Measurements from ENCODE around the gene NAT16.
"Not testable (repeated sequence)": the region's sequence is repeated elsewhere in the genome, so short reads cannot be mapped to it uniquely, and the experiment has no call there.

NAT16 gene

DNA sequence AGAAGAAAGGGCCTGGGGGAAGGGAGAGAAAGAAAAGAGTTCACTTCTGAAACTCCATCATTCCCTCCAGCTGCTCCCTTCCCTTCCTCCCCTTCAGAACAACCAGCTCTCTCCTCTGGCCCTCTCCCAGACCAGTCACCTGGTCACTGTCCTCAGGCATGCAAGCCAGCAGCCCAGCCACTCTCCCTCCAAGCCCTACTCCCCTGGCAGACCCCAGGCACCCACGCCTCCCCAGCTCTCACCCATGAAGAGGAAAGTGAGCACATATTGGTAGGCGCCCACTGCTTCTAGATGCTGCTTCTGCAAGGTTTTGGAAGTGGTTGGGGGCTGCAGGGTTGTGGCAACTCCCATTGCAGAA lies 20.4 kb upstream of the NAT16 start:
- Mint-ChIP-seq H3K4me3 (peak overlapping the region in 1 of 3 experiments; percentile 50), H3K36me3 (ENCODE audit: low read depth) (no peaks in the 10 kb centered on the region), H3K4me1 (no peaks in the 10 kb centered on the region), H3K27me3 (ENCODE audit: low read depth) (peaks cover 52% of the 10 kb centered on the region), H3K27ac (no peak overlapping the region), H3K9me3 (no peaks in the 10 kb centered on the region)
- TF ChIP-seq, protein P1, sequence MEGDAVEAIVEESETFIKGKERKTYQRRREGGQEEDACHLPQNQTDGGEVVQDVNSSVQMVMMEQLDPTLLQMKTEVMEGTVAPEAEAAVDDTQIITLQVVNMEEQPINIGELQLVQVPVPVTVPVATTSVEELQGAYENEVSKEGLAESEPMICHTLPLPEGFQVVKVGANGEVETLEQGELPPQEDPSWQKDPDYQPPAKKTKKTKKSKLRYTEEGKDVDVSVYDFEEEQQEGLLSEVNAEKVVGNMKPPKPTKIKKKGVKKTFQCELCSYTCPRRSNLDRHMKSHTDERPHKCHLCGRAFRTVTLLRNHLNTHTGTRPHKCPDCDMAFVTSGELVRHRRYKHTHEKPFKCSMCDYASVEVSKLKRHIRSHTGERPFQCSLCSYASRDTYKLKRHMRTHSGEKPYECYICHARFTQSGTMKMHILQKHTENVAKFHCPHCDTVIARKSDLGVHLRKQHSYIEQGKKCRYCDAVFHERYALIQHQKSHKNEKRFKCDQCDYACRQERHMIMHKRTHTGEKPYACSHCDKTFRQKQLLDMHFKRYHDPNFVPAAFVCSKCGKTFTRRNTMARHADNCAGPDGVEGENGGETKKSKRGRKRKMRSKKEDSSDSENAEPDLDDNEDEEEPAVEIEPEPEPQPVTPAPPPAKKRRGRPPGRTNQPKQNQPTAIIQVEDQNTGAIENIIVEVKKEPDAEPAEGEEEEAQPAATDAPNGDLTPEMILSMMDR (IDR thresholded peaks at IDR 0.05; ENCODE audit: unreplicated experiment in 3 of 3), result no peak

DNA sequence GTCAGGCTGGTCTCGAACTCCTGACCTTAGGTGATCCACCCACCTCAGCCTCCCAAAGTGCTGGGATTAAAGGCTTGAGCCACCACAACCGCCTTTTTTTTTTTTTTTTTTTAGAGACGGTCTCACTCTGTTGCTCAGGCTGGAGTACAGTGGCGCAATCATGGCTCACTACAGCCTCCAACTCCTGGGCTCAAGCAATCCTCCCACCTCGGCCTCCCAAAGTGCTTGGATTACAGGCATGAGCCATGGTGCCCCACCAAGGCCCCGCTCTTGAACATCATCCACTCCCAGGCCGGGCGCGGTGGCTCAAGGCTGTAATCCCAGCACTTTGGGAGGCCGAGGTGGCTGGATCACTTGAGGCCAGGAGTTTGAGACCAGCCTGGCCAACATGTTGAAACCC lies 19.4 kb upstream of the NAT16 start:
- H3K36me3 Mint-ChIP-seq (ENCODE audit: low read depth); H3K27ac Mint-ChIP-seq; H3K4me3 Mint-ChIP-seq; H3K4me1 Mint-ChIP-seq; H3K9me3 Mint-ChIP-seq: not testable (repeated sequence)
- peaks cover 50% of the 10 kb centered on the region for H3K27me3 Mint-ChIP-seq (ENCODE audit: low read depth)

DNA sequence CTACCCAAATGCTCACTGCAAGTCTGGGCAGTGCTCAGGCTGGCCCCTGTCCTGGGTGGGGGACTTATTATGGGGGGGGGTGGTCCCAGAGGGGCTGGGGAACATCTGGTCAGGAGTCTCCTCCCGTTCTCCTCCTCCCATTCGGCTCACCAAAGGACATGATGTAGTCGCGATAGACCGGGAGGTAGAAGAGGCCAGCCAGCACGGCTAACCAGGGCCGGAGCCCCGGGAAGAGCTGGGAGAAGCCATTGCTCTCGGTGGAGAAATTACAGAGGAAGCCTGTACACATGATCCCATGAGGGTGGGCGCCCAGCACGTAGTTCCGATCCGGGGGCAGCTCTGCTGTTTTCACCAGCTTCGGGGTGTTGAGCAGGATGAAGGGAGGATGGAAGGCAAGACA lies 18.4 kb upstream of the NAT16 start:
- no peak overlapping the region for H3K27ac Mint-ChIP-seq
- peaks cover 40% of the 10 kb centered on the region for H3K27me3 Mint-ChIP-seq (ENCODE audit: low read depth)
- no peaks in the 10 kb centered on the region for H3K4me1 Mint-ChIP-seq
- no peak overlapping the region for H3K4me3 Mint-ChIP-seq
- H3K36me3 Mint-ChIP-seq (ENCODE audit: low read depth), result no peaks in the 10 kb centered on the region
- H3K9me3 Mint-ChIP-seq, result no peaks in the 10 kb centered on the region
- TF ChIP-seq, protein P1 (IDR thresholded peaks at IDR 0.05; ENCODE audit: unreplicated experiment in 3 of 3), result no peak

DNA sequence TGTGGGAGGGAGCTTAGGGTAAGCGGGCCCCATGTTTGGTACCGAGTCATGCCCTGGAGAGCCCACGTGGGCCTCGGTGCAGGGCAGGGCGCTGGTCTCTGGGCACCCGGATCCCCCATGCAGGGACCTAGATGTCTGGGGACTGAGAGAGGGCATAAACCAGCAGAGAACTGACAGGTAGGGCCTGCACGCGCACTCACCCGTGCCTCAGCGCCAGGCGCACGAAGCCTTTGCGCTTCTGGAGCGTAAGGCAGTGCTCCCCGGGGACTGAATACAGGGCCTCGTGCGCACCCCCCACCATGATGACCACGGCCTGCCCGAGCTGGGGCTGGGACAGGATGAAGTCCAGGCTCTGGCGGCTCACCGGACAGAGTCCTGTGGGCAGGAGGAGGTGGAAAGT lies 17.9 kb upstream of the NAT16 start:
- Mint-ChIP-seq H3K4me1 (no peaks in the 10 kb centered on the region), H3K9me3 (no peaks in the 10 kb centered on the region), H3K36me3 (ENCODE audit: low read depth) (no peaks in the 10 kb centered on the region)

DNA sequence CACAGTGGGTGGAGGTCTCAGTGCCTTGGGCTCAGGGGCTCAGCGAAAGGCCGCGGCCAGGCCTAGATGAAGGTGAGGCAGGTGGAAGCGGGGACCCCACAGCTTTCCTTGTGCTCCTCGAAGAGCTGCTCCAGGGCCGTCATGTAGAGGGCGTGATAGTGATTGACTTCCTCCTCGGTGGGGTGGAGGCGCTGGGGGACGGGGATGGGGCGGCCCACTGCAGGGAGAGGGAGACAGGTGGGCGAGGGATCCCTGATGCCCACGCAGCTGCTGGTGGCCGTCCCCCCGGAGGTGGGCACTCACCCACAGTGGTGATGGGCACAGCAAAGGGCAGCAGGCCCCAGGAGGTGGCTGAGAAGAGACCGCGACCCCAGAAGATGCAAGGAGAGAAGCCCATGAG lies 15.8 kb upstream of the NAT16 start:
- no peak overlapping the region for H3K4me3 Mint-ChIP-seq
- peaks cover 24% of the 10 kb centered on the region for H3K27me3 Mint-ChIP-seq (ENCODE audit: low read depth)
- no peaks in the 10 kb centered on the region for H3K4me1 Mint-ChIP-seq
- no peaks in the 10 kb centered on the region for H3K36me3 Mint-ChIP-seq (ENCODE audit: low read depth)
- no peaks in the 10 kb centered on the region for H3K9me3 Mint-ChIP-seq
- TF ChIP-seq, protein P1 (IDR thresholded peaks at IDR 0.05; ENCODE audit: unreplicated experiment in 3 of 3), result no peak
- no peak overlapping the region for H3K27ac Mint-ChIP-seq

More for the DNA sequence above, 17.9 kb upstream of the NAT16 start:
- Mint-ChIP-seq H3K27me3 (ENCODE audit: low read depth) (peaks cover 35% of the 10 kb centered on the region), H3K4me3 (no peak overlapping the region), H3K27ac (no peak overlapping the region)
- TF ChIP-seq, protein P1 (IDR thresholded peaks at IDR 0.05; ENCODE audit: unreplicated experiment in 3 of 3), result no peak

DNA sequence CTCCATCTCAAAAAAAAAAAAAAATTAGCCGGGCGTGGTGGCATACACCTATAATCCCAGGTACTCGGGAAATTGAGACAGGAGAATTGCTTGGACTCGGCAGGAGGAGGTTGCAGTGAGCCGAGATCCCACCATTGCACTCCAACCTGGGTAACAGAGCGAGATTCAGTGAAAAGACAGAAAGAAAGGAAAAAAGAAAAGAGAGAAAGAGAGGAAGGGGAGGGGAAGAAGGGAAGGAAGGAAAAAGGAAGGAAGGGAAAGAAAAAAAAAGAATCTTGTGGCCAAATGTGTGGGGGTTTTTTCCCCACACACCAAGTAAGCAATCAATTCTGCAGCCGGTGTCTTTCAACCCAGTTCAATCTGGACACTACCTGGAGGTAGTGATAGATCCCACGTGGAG lies 9.0 kb upstream of the NAT16 start:
- TF ChIP-seq, protein P1 (IDR thresholded peaks at IDR 0.05; ENCODE audit: unreplicated experiment in 3 of 3), result no peak
- H3K27ac Mint-ChIP-seq, result no peak overlapping the region

More for the DNA sequence above, 9.0 kb upstream of the NAT16 start:
- Mint-ChIP-seq H3K9me3 (no peaks in the 10 kb centered on the region), H3K4me3 (no peak overlapping the region), H3K4me1 (no peaks in the 10 kb centered on the region), H3K36me3 (ENCODE audit: low read depth) (no peaks in the 10 kb centered on the region), H3K27me3 (ENCODE audit: low read depth) (peaks cover 57% of the 10 kb centered on the region)

Measured in nephron (organoid).